HG03439 (cell line): Measurements from ENCODE around the gene ZNF680.
"Not testable (repeated sequence)": the region's sequence is repeated elsewhere in the genome, so short reads cannot be mapped to it uniquely, and the experiment has no call there.

Source experiments
- ATAC-seq: cut with Tn5 transposase; IDR thresholded peaks from one replicate; pipeline ENCODE4 v1.9.1; 2021; ENCODE audit warnings: mild to moderate bottlenecking, moderate library complexity; ENCODE audit not compliant: unreplicated experiment

ZNF680 gene

DNA sequence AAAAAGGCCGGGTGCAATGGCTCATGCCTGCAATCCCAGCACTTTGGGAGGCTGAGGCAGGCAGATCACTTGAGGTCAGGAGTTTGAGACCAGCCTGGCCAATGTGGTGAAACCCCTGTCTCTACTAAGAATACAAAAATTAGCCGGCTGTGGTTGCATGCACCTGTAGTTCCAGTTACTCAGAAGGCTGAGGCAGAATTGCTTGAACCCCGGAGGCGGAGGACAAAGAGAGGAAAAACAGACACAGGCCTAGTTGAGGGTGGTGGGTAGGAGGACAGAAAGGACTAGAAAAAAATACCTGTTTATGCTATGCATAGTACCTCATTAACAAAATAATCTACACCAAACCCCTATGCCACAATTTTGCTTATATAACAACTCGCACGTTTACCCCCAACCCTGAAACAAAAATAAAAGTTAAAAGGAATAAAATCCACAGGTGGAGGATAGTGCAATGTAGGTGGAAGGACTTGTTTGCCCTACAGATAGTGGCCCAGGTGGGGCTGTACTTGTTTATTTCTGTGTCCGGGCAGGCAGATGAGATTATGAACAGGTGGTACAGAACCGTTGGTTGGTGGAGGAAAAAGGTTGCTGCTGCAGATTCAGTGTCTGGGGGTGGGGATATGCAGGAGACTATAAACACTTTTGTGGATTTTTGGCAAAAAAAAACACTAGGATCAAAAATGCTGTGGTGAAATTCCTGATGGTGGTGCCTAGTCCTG, 5.1 kb downstream of the ZNF680 start:
- ATAC-seq, result no peak

DNA sequence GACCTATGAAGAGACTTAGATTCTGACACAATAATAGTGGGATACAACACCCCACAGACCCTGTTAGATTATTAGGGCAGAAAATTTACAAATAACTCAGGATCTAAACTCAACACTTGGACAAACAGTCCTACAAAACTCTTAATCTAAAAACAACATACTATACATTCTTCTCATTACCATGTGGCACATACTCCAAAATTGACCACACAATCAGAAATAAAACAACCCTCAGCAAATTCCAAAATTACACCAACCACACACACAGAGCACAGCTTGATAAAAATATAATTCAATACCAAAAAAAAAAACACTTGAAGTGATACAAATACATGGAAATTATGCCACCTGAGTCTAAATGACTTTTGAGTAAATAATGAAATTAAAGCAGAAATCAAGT, 7.8 kb downstream of the ZNF680 start:
- no peak for ATAC-seq

DNA sequence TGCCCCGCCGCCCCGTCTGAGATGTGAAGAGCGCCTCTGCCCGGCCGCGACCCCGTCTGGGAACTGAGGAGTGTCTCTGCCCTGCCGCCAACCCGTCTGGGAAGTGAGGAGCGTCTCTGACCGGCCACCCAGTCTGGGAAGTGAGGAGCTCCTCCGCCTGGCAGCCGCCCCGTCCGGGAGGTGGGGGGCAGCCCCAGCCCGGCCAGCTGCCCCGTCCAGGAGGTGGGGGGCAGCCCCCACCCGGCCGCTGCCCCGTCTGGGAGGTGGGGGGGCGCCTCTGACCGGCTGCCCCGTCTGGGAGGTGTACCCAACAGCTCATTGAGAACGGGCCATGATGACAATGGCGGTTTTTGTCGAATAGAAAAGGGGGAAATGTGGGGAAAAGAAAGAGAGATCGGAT, 8.7 kb downstream of the ZNF680 start:
- ATAC-seq, result not testable (repeated sequence)

DNA sequence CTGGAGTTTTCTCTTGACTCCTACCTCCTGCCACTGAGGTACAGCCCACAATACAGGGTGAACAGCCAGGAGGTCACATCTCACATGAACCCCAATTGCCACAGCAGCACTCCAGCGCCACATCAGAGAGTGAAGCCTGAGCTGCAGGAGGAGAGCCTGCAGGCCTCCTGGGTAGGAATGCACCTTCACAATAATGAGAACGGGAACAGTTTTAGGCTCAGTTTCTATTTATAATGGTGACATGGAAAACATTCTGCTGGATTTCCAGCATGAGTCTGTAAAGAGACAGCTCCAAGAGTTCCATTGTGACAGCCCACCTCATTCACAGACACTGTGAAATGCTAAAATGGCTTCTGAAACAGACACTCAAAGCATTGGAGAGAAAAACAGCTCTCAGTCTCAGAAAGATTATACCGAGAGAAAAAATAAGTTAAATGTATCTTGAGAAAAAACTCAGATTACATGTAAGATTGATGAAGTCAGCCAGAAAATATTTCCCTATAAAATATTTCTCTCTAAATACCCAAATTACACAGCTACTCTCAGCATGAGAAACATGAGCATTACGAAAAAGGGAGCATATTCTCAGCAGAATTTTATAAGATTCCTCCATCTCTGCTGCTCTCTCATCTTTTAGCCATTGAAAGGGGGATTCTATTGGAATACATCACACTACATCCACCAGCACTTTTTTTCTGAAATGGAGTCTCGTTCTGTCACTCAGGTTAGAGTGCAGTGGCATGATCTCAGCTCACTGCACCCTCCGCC, 11.3 kb downstream of the ZNF680 start:
- ATAC-seq, result no peak

DNA sequence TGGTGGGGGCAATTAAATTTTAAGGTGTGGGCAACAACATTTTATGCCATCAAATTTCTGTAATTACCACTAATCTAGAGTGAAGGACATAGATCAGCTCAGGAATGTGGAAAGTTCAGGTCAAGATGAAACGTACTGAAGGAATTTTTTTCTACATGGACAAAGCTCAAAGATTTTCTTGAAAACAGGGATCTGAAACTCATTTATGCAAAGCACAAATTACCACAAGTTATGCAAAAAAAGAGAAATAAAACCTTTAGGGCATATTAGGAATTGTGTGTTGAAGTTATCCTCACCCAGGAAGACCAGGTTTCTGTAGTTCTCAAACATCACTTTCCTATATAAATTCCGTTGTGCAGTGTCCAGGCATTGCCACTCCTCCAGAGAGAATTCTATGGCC, 18.9 kb downstream of the ZNF680 start:
- no peak for ATAC-seq

DNA sequence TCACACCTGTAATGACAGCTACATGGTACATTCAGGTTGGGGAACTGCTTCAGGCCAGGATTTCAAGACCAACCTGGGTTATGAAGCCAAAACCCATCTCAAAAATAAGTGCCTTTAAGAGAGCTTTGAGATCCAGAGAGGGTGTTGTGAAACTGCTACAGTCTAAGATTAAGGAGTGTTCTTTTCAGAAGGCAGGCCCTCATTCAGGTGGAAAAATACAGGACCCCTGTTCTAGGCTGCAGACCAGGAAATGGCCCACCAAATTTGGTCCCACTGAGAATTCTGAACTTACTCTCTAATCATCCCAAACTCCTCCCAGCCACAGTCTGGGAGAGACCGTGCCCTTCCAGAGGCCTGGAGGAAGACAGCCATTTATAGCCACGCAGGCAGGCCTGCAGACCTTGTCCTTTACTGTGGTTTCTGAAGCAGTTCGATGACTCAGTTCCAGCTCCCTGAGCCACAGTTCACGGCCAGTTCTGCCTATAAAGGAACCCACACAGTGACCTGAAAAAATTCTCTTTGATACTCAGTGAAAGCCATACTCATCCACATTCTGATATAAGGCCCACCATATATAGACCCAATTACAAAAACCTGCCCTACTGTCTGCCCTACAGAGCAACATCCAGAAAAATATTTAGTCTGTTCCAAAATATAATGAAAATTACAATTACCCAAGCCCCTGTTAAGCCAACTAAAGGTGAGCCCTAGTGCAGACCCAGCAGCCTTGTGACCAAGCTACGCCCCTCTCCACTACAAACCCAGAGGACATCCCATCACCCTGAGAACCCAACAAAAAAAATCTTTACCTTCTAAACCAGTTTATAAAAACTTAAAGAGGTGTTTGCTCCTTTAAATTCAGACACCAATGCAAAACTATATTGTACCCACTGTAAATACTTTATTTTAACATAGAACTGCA, 21.2 kb downstream of the ZNF680 start:
- ATAC-seq, result no peak

DNA sequence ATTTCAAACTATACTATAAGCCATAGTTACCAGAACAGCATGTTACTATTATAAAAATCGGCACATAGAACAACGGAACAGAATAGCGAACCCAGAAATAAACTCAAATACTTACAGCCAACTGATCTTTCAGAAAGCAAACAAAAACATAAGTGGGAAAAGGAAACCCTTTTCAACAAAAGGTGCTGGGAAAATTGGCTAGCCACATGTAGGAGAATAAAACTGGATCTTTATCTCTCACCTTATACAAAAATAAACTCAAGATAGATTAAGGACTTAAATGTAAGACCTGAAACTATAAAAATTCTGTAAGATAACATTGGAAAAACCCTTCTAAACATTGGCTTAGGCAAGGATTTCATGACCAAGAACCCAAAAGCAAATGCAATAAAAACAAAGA, 29.1 kb downstream of the ZNF680 start:
- ATAC-seq, result no peak

DNA sequence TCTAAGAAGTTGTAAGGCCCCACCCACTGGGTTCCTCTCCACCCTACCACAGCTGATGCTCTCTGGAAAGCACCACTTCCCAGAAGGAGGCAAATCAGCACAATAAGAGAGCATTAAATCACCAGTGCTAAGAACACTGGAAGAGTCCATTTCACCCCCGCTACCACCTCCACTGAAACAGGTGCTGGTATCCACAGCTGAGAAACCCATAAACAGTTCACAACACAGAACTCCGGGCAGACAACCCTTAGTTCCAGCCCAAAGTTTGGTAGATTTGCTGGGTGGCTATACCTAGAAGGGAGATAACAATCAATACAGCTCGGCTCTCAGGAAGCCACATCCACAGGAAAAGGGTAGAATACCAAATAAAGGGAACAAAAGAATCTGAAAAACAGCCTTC, 34.1 kb downstream of the ZNF680 start:
- no peak for ATAC-seq

DNA sequence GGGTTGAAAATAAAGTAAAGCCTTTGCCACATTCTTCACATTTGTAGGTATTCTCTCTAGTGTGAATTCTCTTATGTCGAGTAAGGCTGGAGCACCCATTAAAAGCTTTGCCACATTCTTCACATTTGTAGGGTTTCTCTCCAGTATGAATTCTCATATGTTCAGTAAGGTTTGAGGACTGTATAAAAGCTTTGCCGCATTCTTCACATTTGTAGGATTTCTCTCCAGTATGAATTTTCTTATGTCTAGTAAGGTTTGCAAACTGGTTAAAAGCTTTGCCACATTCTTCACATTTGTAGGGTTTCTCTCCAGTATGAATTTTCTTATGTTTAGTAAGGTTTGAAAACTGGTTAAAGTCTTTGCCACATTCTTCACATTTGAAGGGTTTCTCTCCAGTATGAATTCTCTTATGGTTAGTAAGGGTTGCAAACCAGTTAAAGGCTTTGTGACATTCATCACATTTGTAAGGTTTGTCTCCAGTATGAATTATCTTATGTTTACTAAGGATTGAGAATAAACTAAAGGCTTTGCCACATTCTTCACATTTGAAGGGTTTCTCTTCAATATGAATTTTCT, 41.4 kb downstream of the ZNF680 start:
- no peak for ATAC-seq

DNA sequence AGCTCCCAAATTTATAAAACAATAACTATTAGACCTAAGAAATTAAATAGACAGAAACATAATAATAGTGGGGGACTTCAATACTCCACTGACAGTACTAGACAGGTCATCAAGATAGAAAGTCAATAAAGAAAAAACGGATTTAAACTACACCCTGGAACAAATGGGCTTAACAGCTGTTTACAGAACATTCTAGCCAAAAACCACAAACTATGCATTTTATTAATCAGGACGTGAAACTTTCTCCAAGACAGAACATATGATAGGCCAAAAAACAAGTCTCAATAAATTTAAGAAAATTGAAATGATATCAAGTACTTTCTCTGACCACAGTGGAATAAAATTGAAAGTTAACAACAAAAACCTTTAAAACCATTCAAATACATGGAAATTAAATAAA, 46.4 kb downstream of the ZNF680 start:
- ATAC-seq, result no peak

DNA sequence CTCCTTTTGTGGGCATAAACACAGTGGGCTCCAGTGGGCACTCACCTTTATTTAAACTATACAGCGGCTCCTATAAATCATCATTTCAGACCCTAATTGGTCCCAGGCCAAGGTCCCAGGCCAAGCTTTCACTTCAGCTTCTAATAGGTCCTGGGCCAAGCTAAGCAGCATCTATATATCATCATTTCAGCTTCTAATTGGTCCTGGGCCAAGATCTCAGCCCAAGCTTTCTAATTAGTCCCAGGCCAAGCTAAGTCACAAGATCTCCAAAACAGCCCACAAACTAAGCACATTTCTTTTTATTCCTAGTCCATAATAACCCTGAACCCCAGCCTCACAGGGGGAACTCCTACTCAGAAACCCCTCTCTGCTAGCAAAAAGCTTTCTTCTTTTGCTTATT, 47.1 kb downstream of the ZNF680 start:
- ATAC-seq, result no peak

DNA sequence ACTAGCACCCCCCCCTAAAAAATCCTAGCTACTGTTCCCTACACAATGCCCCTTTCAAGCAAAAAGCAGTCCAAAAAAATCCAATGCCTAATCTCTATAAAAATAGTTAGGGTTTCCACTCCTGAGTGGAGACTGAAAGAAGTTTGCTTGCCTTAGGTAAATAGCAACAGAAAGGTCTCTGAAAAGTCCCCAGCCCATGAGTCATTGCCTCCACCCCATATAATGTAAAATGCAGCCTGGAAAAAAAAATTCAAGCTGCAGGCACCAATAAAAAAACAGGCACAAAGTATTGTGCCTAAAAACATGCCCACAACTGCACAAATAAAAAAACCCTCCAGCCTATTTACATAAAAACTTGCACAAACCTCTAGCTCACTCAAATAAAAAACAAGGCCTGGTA, 47.5 kb downstream of the ZNF680 start:
- ATAC-seq, result no peak

DNA sequence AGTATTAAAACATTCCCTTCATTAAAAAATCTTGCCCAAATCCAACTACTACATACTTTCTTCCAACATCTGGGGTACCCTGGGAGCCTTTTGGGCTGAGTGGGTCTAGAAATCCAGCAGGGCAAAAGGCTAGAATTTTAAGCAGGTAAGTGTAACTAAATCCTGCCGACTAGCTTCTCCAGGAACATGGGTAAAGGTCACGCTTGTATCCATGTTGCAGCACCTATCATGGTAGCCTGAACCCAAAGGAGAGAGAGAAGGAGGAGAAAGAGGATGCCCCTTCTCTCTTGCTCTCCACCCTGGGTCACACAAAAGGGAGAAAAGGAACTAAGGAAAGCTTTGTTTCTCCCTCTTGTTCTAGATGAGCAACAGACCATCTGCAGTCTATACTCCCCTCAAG, 53.3 kb downstream of the ZNF680 start:
- no peak for ATAC-seq

DNA sequence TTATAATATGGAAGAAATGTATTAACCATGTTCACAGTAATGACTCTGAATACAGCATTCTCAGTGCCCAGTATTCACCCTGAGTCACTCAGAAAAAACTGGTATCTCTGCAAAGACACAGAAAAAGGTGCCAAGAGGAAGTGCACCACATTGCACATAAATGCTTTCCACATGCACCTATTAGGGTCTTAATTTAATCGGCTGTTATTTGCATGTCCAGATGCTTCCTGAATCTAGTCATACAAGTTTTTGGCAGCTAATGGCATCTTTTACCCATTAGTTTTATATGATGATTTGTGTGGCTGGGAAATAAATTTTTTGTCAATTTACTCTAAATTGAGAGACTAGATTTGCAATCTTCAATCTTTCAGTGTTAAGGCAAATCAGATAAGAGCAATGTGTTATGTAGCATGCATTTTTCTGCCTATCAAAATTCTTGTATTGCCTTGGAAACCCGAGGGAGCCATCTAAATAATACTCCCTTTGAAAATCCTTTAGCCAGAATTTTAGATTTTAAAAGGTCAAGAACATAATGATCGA, 58.2 kb downstream of the ZNF680 start:
- ATAC-seq, result no peak

DNA sequence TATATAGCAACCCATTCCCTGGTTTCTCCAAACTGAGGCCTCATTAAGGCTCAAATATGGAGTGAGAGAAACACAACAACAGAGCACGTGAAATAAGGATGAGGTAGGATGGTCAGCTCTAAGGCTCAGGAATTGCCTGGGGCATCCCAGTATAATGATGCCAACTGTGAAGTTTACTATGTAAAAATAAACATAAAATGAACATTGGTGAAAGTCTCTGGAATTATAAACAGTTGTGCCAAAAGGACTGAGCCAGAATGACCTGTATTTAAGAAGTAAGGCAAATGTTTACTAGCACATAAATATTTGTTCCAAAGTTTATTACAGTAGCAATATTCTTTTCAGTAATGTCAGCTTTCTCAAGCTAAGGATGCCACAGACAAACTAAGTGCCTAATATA, 64.6 kb downstream of the ZNF680 start:
- no peak for ATAC-seq

DNA sequence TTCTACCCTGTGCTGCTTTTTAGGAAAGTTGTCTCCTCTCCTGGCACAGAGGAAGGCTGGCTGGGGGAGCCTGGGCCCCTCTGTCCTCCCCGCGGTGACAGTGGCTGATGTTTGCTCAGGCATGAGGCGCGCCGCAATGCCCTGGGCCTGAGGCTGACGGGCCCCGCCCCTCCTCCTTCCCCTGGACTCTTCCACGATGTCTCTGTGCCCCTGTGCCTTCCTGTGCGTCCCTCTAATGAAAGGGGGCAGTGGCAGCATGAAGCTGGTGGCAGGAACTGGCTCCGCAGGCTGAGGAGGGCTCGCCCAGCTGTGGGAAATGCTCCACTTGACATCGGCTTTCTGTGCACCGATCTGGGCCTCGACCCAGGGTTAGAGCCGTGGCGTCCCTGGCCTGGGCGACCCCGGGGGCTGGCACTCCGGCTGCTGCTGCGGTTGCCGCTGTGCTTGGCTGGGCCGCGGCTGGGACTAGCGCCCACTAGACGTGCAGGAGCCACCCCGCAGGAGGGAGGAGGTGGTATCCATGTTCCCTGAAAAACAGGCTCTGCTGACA, 67.9 kb downstream of the ZNF680 start:
- ATAC-seq, result no peak

DNA sequence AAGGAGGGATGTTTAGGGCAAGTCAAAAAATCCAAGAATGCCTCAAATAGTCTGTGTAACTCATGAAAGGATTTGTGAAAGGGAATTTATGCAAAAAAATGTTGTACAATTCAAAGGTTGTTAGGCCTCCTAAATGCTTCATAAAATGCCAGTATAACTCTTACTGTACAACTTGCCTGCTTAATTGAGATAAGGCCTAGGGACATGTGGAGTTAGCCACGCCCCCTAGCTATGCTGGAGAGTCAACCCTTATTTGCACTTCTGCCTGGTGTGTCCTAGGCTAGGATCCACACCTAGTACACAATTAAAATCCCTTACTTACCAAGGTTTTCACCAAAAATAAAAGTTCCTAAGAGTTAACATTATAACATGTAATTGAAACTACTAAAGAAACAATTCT, 77.2 kb downstream of the ZNF680 start:
- no peak for ATAC-seq
